Measurements from ENCODE around the gene STAT3.
A peak's percentile ranks its signal among the peaks of the same experiment; 100 is the strongest.

DNA sequence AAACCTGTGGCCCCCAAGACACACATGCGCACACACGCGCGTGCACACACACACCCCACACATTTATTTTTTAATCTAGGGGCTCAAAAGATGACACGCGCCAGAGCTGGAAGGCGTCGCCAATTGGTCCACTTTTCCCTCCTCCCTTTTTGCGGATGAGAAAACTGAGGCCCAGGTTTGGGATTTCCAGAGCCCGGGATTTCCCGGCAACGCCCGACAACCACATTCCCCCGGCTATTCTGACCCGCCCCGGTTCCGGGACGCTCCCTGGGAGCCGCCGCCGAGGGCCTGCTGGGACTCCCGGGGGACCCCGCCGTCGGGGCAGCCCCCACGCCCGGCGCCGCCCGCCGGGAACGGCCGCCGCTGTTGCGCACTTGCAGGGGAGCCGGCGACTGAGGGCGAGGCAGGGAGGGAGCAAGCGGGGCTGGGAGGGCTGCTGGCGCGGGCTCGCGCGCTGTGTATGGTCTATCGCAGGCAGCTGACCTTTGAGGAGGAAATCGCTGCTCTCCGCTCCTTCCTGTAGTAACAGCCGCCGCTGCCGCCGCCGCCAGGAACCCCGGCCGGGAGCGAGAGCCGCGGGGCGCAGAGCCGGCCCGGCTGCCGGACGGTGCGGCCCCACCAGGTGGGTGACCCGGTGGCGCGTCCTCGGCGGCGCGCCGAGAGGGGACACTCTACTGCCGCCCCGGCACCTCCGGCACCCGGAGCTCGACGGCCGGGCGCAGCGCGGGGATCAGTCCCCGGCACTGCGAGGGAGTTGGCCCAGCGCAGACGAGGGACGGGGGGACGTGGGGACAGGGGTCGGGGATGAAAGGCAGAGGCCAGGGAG, 100.1 kb downstream of the STAT3 start, which contains the start of gene STAT5A:
- no peak for TF ChIP-seq ZNF225 (CRISPR knock-in tag; IDR thresholded peaks at IDR 0.05)
- TF ChIP-seq HNRNPL (IDR thresholded peaks at IDR 0.05; ENCODE audit: low read depth, low read length): no peak
- TF ChIP-seq ZNF513 (CRISPR knock-in tag; conservative IDR thresholded peaks at IDR 0.05): no peak
- TF ChIP-seq, protein P1, sequence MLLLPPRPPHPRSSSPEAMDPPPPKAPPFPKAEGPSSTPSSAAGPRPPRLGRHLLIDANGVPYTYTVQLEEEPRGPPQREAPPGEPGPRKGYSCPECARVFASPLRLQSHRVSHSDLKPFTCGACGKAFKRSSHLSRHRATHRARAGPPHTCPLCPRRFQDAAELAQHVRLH (CRISPR knock-in tag; IDR thresholded peaks at IDR 0.05; ENCODE audit: borderline replicate concordance, low read depth): no peak
- TF ChIP-seq, protein P2, sequence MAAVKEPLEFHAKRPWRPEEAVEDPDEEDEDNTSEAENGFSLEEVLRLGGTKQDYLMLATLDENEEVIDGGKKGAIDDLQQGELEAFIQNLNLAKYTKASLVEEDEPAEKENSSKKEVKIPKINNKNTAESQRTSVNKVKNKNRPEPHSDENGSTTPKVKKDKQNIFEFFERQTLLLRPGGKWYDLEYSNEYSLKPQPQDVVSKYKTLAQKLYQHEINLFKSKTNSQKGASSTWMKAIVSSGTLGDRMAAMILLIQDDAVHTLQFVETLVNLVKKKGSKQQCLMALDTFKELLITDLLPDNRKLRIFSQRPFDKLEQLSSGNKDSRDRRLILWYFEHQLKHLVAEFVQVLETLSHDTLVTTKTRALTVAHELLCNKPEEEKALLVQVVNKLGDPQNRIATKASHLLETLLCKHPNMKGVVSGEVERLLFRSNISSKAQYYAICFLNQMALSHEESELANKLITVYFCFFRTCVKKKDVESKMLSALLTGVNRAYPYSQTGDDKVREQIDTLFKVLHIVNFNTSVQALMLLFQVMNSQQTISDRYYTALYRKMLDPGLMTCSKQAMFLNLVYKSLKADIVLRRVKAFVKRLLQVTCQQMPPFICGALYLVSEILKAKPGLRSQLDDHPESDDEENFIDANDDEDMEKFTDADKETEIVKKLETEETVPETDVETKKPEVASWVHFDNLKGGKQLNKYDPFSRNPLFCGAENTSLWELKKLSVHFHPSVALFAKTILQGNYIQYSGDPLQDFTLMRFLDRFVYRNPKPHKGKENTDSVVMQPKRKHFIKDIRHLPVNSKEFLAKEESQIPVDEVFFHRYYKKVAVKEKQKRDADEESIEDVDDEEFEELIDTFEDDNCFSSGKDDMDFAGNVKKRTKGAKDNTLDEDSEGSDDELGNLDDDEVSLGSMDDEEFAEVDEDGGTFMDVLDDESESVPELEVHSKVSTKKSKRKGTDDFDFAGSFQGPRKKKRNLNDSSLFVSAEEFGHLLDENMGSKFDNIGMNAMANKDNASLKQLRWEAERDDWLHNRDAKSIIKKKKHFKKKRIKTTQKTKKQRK (IDR thresholded peaks at IDR 0.05; ENCODE audit: low read length): no peak
- TF ChIP-seq EZH2 (conservative IDR thresholded peaks at IDR 0.05; ENCODE audit: low read depth, low read length): no peak; the same call in 1 of the 2 replicates
- TF ChIP-seq, protein P3, sequence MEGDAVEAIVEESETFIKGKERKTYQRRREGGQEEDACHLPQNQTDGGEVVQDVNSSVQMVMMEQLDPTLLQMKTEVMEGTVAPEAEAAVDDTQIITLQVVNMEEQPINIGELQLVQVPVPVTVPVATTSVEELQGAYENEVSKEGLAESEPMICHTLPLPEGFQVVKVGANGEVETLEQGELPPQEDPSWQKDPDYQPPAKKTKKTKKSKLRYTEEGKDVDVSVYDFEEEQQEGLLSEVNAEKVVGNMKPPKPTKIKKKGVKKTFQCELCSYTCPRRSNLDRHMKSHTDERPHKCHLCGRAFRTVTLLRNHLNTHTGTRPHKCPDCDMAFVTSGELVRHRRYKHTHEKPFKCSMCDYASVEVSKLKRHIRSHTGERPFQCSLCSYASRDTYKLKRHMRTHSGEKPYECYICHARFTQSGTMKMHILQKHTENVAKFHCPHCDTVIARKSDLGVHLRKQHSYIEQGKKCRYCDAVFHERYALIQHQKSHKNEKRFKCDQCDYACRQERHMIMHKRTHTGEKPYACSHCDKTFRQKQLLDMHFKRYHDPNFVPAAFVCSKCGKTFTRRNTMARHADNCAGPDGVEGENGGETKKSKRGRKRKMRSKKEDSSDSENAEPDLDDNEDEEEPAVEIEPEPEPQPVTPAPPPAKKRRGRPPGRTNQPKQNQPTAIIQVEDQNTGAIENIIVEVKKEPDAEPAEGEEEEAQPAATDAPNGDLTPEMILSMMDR (CRISPR knock-in tag; IDR thresholded peaks at IDR 0.05): peak; percentile 11; the same call in 1 of the 2 replicates
- no peak; the same call in 1 of the 2 replicates for TF ChIP-seq ZFX (CRISPR knock-in tag; IDR thresholded peaks at IDR 0.05; ENCODE audit: low read depth)
